ENCODE results near the gene TMTC4. TPM values are rescaled to one million over a fixed set of nuclear protein-coding genes. Genes with fewer than 3 reads are reported as not detected.

The TMTC4 gene
- total and polyA plus RNA-seq, 2 donors from 2014 or later = 10.5 to 15.1 TPM

DNA sequence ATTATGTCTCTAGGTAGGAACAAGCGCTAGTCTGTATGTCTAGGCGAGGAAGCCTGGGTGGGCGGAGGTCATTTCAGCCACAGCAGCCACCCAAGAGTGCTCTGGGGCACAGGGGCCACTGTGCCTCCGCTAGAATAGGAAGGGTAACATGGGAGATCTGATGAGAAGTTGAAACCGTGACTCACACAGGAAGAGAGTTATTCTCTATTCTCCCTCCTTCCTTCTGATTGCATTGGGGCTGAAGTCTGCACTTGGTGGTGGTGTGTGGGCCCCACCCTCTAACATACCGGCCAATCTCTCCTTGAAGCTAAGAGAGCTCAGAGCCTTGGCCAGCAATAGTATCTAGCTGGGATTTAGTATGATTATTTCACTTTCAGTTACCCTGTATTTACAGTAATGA is 65.7 kb downstream of the TMTC4 start:
- Histone ChIP-seq H3K27ac (ENCODE audit: low read depth in 2 of 2, low read length in 2 of 2) (no peak overlapping the region), H3K4me3 (ENCODE audit: low read length in 3 of 3) (no peak overlapping the region), H3K27me3 (ENCODE audit: control insufficient read depth, insufficient read depth, low read length) (no peaks in the 10 kb centered on the region), H3K9ac (ENCODE audit: low read length in 3 of 3) (no peak overlapping the region), H3K4me1 (ENCODE audit: control insufficient read depth in 2 of 3, insufficient read depth in 2 of 3, low read depth in 1 of 3, low read length in 3 of 3) (no peaks in the 10 kb centered on the region), H3K9me3 (ENCODE audit: control insufficient read depth in 2 of 3, insufficient read depth in 1 of 3, low read length in 3 of 3) (no peaks in the 10 kb centered on the region), H3K36me3 (ENCODE audit: control insufficient read depth in 2 of 3, insufficient read depth in 3 of 3, low read length in 3 of 3) (peaks cover 0 to 4% (median 2%) of the 10 kb centered on the region in 3 donors)
- TF ChIP-seq, protein P1, sequence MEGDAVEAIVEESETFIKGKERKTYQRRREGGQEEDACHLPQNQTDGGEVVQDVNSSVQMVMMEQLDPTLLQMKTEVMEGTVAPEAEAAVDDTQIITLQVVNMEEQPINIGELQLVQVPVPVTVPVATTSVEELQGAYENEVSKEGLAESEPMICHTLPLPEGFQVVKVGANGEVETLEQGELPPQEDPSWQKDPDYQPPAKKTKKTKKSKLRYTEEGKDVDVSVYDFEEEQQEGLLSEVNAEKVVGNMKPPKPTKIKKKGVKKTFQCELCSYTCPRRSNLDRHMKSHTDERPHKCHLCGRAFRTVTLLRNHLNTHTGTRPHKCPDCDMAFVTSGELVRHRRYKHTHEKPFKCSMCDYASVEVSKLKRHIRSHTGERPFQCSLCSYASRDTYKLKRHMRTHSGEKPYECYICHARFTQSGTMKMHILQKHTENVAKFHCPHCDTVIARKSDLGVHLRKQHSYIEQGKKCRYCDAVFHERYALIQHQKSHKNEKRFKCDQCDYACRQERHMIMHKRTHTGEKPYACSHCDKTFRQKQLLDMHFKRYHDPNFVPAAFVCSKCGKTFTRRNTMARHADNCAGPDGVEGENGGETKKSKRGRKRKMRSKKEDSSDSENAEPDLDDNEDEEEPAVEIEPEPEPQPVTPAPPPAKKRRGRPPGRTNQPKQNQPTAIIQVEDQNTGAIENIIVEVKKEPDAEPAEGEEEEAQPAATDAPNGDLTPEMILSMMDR (IDR thresholded peaks at IDR 0.05; ENCODE audit: borderline replicate concordance, extremely low read depth, insufficient read depth) = no peak
- intact Hi-C loops (cut with DNase I) = no loop called here
- FAIRE-seq (no peak), DNase-seq (no peak)

DNA sequence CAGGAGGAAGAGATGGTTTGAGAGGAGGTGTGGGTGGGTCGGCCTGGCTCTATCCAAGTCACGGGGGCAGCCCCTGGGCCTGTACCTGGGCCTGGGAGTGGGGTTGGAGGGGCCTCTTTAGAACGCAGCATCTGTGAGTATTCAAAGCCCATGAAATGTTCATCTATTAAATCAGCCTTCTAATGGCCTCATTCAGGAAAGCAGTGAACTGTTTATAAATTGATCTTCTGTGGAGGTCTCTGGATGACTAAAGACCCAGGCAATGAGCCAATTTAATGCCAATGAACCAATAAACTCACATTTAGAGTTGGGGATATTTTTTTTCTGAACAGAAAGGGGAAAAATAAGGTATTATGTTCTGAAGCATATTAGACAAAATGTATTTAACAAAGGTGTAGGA is 66.1 kb downstream of the TMTC4 start:
- FAIRE-seq (no peak), DNase-seq (no peak)
- no peaks in the 10 kb centered on the region for H3K4me1 ChIP-seq (ENCODE audit: control insufficient read depth in 2 of 3, insufficient read depth in 2 of 3, low read depth in 1 of 3, low read length in 3 of 3)
- TF ChIP-seq, protein P1 (IDR thresholded peaks at IDR 0.05; ENCODE audit: borderline replicate concordance, extremely low read depth, insufficient read depth) = no peak
- H3K27me3 ChIP-seq (ENCODE audit: control insufficient read depth, insufficient read depth, low read length) = no peaks in the 10 kb centered on the region
- intact Hi-C loops (cut with DNase I) = no loop called here
- no peak overlapping the region for H3K27ac ChIP-seq (ENCODE audit: low read depth in 2 of 2, low read length in 2 of 2)
- peaks cover 0 to 4% (median 2%) of the 10 kb centered on the region in 3 donors for H3K36me3 ChIP-seq (ENCODE audit: control insufficient read depth in 2 of 3, insufficient read depth in 3 of 3, low read length in 3 of 3)
- no peaks in the 10 kb centered on the region for H3K9me3 ChIP-seq (ENCODE audit: control insufficient read depth in 2 of 3, insufficient read depth in 1 of 3, low read length in 3 of 3)
- no peak overlapping the region for H3K4me3 ChIP-seq (ENCODE audit: low read length in 3 of 3)
- no peak overlapping the region for H3K9ac ChIP-seq (ENCODE audit: low read length in 3 of 3)

DNA sequence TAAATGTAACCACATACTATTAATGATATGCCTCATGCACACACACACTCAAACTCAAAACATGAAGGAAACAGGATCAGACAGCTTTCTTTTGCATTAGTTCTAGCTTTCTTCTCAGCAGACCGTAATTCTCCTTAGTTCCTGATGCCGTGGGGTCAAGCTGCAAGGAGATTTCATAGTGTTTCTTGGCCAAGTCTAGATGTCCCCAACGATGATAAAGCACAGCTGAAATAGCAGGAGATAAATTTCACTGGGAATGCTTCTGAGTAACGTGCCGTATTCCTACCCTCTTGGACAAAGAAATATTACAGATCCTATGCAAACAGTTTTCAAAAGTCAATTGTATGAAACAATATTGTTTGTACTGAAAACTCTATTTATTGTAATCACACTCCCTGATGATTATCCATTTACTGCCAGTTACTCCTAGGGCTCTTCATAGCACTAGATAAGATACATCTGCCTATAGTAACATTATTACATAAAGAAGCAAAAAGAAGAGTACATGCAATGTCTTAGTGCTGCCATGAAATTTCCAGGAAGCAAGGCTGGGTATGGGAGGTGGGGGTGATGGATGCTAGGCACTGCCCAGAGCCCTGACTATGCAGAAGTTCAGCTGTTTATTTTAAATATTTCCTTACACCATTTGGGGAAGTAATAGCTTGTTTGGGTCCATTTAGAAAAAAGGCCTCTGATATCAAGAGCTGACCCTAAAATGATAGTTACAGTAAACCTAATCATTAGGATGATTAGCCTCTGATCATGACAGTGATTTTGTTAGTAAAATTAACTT is 69.5 kb downstream of the TMTC4 start:
- no peaks in the 10 kb centered on the region for H3K9me3 ChIP-seq (ENCODE audit: control insufficient read depth in 2 of 3, insufficient read depth in 1 of 3, low read length in 3 of 3)
- no peak overlapping the region for H3K27ac ChIP-seq (ENCODE audit: low read depth in 2 of 2, low read length in 2 of 2)
- peak in 2 of 5 donors; percentile 66 to 88 for DNase-seq
- H3K36me3 ChIP-seq (ENCODE audit: control insufficient read depth in 2 of 3, insufficient read depth in 3 of 3, low read length in 3 of 3) = peaks cover 0 to 4% (median 2%) of the 10 kb centered on the region in 3 donors
- H3K9ac ChIP-seq (ENCODE audit: low read length in 3 of 3) = no peak overlapping the region
- TF ChIP-seq, protein P1 (IDR thresholded peaks at IDR 0.05; ENCODE audit: borderline replicate concordance, extremely low read depth, insufficient read depth) = no peak
- H3K4me1 ChIP-seq (ENCODE audit: control insufficient read depth in 2 of 3, insufficient read depth in 2 of 3, low read depth in 1 of 3, low read length in 3 of 3) = no peaks in the 10 kb centered on the region
- intact Hi-C loops (cut with DNase I) = no loop called here
- H3K4me3 ChIP-seq (ENCODE audit: low read length in 3 of 3) = no peak overlapping the region
- H3K27me3 ChIP-seq (ENCODE audit: control insufficient read depth, insufficient read depth, low read length) = no peaks in the 10 kb centered on the region
- no peak for FAIRE-seq
